GM21390 (cell line): ENCODE data around the gene ANKRD17.

Experiments used
- ATAC-seq: cut with Tn5 transposase; IDR thresholded peaks from one replicate; pipeline ENCODE4 v1.9.1; 2021; ENCODE audit not compliant: unreplicated experiment

The ANKRD17 gene

DNA sequence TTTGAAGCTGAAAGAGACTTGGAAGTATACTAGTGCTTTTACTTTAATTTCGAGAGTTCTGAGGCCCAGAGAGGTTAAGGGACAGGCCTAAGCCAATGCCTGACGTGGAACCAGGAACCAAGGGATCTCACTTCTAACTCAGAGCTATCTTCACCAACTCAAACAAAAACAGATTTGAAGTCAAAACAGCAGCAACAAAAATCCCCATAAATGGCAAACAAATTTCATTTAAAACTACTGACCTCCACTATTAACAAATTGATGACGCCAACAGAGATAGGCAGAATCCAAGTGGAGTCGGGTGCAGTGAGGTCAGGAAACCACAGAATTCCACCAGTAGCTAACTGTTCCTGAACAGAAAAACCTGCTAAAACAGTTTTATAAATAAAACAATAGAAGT, 194.1 kb downstream of the ANKRD17 start:
- ATAC-seq = no peak

DNA sequence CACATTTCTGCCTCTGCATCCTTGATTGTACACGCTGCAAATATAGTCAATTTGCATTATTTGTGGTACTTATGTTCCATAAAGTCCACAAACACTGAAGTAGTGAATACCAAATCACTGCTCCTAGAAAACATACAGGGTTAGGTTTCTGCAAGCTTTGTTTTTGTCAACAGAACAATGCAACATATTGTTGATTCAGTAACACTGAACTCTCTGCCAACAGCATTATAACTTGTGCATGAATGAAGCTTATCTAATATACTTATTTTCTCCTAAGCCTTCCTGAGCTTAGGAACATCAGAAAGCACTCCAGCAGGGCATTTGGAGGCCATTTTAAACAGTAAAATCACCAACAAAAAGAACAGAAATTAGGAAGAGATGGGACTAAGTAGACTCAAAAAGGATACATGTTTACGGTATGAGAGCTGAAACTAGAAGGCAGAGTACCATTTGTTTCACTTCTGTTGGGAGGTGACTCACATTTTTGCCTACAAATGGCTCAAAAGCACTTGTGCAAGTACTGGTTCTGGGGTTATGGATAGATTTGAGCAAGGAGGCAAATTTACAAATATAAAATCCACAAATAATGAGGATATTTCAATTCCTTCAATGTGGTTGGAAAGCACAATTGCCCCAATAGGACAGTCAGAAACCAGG, 203.2 kb downstream of the ANKRD17 start:
- peak; percentile 96 for ATAC-seq

DNA sequence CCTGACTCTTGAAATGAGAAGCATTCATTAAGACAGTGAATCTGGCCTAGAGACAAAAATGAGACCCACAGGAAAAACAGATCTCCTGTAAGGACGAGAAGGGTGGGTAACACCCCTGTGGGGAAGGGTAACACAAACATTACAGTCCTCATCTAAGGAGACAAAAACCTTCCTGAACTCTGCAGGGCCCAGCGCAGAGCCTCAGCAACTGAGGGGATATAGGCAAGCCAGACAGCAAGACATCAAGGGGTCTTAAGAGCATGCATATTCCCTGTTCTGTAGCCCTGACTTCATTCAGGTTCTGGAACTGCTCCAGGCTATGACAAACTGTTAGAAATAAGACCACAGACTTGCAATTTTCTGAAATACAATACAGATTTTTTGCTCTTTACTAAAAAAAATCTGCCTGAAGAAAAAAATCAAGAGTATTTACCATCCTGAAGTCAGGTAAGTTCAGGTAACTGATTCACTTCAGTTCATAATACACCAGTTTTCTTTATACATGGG, 204.6 kb downstream of the ANKRD17 start:
- no peak for ATAC-seq

DNA sequence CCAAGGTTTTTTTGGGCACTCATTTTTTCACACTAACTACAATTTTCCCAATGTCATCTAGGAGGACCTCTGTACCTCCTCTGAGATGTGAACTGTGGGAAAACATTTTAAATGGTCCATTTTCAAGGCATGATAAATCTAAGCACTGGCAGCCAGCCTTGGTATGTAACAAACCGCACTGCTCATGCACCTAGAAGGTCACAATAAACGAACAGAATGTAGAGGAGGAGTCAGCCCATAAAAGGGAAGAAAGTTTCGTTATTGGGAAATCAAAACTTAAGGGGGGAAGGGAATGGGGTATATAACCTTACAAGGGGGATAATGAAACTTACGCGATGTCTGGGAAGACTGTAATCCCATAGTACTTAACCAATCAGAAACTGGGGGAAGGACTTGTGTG, 205.5 kb downstream of the ANKRD17 start:
- ATAC-seq = no peak

DNA sequence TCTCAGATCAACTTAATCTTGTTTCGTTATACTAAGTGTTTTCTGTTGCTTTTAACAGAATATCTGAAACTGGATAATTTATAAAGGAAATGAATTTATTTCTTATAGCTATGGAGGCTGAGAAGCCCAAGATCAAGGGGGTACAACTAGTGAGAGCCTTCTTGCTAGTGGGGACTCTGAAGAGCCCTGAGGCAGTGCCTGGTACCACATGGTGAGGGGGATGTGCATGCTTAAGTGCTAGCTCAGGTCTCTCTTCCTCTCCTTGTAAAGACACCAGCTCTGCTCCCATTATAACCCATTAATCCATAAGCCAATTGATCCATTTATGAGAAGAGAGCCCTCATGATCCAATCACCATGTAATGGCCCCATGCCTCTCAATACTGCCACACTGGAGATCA, 207.0 kb downstream of the ANKRD17 start:
- no peak for ATAC-seq

DNA sequence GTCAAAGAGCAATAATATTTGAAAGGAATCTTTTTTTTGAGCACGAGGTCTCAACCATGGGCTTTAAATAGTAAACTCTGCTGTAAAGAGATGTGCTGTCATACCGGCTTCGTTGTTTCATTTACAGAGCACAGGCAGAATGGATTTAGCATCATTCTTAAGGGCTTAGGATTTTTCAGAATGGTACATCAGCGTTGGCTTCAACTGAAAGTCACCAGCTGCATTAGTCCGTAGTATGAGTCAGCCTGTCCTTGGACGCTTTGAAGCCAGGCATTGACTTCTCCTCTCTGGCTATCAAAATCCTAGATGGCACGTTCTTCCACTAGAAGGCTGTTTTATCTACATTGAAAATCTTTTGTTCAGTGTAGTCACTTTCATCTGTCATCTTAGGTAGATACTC, 212.7 kb downstream of the ANKRD17 start:
- no peak for ATAC-seq

DNA sequence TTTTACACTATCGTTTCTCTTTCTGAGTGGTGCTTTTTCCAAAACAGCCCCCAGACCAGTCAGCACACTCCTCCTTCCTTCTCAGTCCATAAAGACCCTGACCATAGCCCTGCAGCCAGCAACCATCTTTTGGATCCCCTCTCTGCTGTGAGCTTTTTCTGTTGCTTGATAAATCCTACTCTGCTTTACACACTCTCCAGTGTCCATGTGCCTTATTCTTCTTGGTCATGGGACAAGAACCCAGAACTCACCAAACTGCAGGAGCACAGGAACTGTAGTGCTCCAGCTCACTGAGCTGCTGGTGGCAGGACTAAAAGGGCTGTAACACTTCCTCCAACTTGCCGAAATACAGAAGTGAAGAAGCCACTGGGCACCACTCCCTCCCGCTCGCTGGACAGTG, 221.5 kb downstream of the ANKRD17 start:
- ATAC-seq = no peak

DNA sequence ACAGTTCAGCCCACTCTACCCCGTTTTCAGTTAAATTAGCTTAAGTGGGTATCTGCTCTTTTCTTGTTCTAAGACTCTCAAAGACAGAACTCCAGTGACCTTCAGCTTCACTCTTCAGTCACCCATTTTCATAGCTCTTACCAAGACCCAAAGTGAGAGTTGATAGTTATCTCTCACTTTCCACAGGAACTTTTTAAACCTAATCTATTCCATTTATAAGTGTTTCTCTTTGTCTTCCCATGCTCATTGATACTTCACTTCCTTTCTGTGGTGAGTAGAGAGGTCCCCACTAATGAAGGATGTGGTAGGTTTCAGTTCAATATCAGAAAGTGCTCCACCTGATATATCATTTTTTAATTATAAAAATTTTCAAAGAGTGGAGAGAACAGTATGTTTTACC, 222.5 kb downstream of the ANKRD17 start:
- no peak for ATAC-seq

DNA sequence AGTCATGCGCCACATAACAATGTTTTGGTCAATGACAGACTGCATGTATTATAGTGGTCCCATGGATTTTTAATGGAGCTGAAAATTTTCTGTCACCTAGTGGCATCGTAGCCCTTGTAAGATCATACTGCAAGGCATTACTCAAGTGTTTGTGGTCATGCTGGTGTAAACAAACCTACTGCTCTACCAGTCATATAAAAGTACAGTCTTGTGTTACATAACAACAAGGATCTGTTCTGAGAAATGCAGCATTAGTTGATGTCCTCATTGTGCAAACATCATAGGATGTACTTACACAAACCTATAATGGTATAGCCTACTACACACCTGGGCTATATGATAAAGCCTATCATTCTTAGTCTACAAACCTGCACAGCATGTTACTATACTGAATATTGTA, 223.7 kb downstream of the ANKRD17 start:
- ATAC-seq = no peak

DNA sequence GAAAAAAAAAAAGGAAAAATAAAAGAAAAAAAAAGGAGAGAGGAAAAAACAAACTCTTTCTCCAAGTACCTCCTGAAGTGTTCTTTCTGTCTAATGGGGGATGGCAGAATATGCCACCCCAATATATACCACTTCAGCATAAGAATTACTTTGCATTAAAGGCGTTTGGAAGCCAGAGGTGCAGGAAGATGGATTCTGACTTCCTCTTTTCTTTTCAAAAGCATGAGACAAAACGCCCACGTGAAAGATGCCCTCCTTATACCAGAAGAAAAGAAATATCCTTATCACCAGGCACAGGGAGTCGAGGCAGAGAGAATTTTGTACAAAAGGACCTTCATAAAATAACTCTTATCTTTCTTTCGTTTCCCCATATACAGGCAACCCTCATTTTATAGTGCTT, 230.0 kb downstream of the ANKRD17 start:
- ATAC-seq = no peak
